K562 (cell line): ENCODE results near the gene RACK1. TPM values are rescaled to one million over a fixed set of nuclear protein-coding genes. Genes with fewer than 3 reads are reported as not detected.

Experiments used
- BCL6 ChIP-seq: fragments of 250-450 bp; sonication (Bioruptor Pico); IDR thresholded peaks from 2 replicates; pipeline ENCODE4 v1.4.0; 2020
- CUX1 ChIP-seq: fragments of 200-800 bp; sonication (Bioruptor generic); IDR thresholded peaks from 2 replicates; pipeline ENCODE4 v1.6.1; 2016; ENCODE audit warnings: missing genetic modification characterization, missing compliant biosample characterization
- EP400 ChIP-seq: fragments of 450-650 bp; IDR thresholded peaks from 2 replicates; pipeline ENCODE4 v1.6.1; 2017; ENCODE audit warnings: antibody characterized with exemption, mild to moderate bottlenecking, moderate library complexity
- HINFP ChIP-seq: fragments of 450-650 bp; conservative IDR thresholded peaks from 2 replicates; pipeline ENCODE4 v1.6.1; 2016; ENCODE audit warnings: missing genetic modification characterization, low read depth, mild to moderate bottlenecking, control low read depth, missing compliant biosample characterization
- HMGN3 ChIP-seq: IDR thresholded peaks from 2 replicates; pipeline ENCODE4 v1.6.1; 2011; ENCODE audit warnings: borderline replicate concordance, low read depth, mild to moderate bottlenecking, mixed read lengths, low read length; ENCODE audit not compliant: insufficient read length; ENCODE audit errors: extremely low read depth
- KHSRP ChIP-seq: fragments of 450-650 bp; IDR thresholded peaks from 2 replicates; pipeline ENCODE4 v1.6.1; 2017
- MEIS2 ChIP-seq: fragments of 450-650 bp; IDR thresholded peaks from 2 replicates; pipeline ENCODE4 v1.6.1; 2014; ENCODE audit warnings: mild to moderate bottlenecking; ENCODE audit not compliant: partially characterized antibody
- NCOA6 ChIP-seq: fragments of 450-650 bp; IDR thresholded peaks from 2 replicates; pipeline ENCODE4 v1.6.1; 2017; ENCODE audit warnings: mild to moderate bottlenecking
- NFIX ChIP-seq: fragments of 250-450 bp; sonication (Bioruptor Pico); IDR thresholded peaks from 2 replicates; pipeline ENCODE4 v1.4.0; 2020; ENCODE audit warnings: low read depth, mild to moderate bottlenecking, moderate library complexity
- RBM34 ChIP-seq: fragments of 200-400 bp; formaldehyde crosslinking; IDR thresholded peaks from 2 replicates; pipeline ENCODE4 v1.6.1; 2018; ENCODE audit warnings: low read length, borderline replicate concordance; ENCODE audit not compliant: insufficient read depth
- SPI1 ChIP-seq: IDR thresholded peaks from 2 replicates; pipeline ENCODE4 v1.6.1; 2011; ENCODE audit warnings: low read depth, low read length, control low read depth, borderline replicate concordance
- TCFL5 ChIP-seq: fragments of 250-450 bp; sonication (Bioruptor Pico); conservative IDR thresholded peaks from 2 replicates; pipeline ENCODE4 v1.6.1; 2021; ENCODE audit warnings: mild to moderate bottlenecking, moderate library complexity, matching md5 sums
- THRB ChIP-seq: fragments of 450-650 bp; formaldehyde crosslinking; conservative IDR thresholded peaks from 2 replicates; pipeline ENCODE4 v1.4.0; 2022; ENCODE audit warnings: mild to moderate bottlenecking, missing genetic modification characterization
- ZFP36 ChIP-seq: fragments of 150-350 bp; IDR thresholded peaks from 2 replicates; pipeline ENCODE4 v1.6.1; 2018; ENCODE audit warnings: low read length, low read depth; ENCODE audit not compliant: partially characterized antibody
- ZNF644 ChIP-seq: fragments of 200-800 bp; sonication (Bioruptor generic); IDR thresholded peaks from 2 replicates; pipeline ENCODE4 v1.6.1; 2016; ENCODE audit warnings: low read depth, missing genetic modification characterization, missing compliant biosample characterization
- ZNF766 ChIP-seq: fragments of 200-800 bp; sonication (Bioruptor generic); conservative IDR thresholded peaks from 2 replicates; pipeline ENCODE4 v1.6.1; 2016; ENCODE audit warnings: missing genetic modification characterization, missing compliant biosample characterization
- ZSCAN29 ChIP-seq: fragments of 450-650 bp; IDR thresholded peaks from 2 replicates; pipeline ENCODE4 v1.6.1; 2017
- polyA plus RNA-seq, 8 experiments: library from polyadenylated mRNA; depleted of rRNA in 4 of 8; stranded (reverse) in 5 of 8; unstranded in 3 of 8; fragments of >200 nt; fragmentation: Nextera tagmentation in 2 of 8; fragmentation: Illumina TruSeq in 1 of 8; extraction: Ambion mirVana in 2 of 8; extraction: Trizol in 1 of 8; gene quantifications; 2 replicates each; pipeline versions ENCODE4 v1.2.1 to v1.2.3, GENCODE V29; 2011 to 2014; ENCODE audit warnings: inconsistent platforms in 1 of 8, missing spikeins in 1 of 8
- total RNA-seq, 7 experiments: library from RNA; depleted of rRNA in 6 of 7; stranded (reverse); fragments of >200 nt in 6 of 7; fragmentation: Illumina TruSeq in 2 of 7; extraction: Trizol in 2 of 7; gene quantifications; 2 replicates each; pipeline versions ENCODE4 v1.2.1 to v1.2.3, GENCODE V29; 2011 to 2021; ENCODE audit warnings: low replicate concordance in 1 of 7

Gene RACK1
- total and polyA plus RNA-seq, 9 of the 15 experiments (the other 6 are each of a cell fraction or from before 2014, with no cell fraction given), result 2,303 to 5,311 (median 3,833) TPM

- TF ChIP-seq ZNF644 (tag) (no peak), BCL6 (CRISPR knock-in tag) (no peak), KHSRP (no peak), NCOA6 (no peak), CUX1 (CRISPR knock-in tag) (no peak), THRB (CRISPR knock-in tag) (no peak), HINFP (tag) (no peak), SPI1 (no peak), TCFL5 (CRISPR knock-in tag) (no peak), ZFP36 (no peak), EP400 (no peak), MEIS2 (no peak), NFIX (CRISPR knock-in tag) (no peak), RBM34 (no peak), ZSCAN29 (peak; percentile 81; the same call in 1 of the 2 replicates), HMGN3 (no peak), ZNF766 (CRISPR knock-in tag) (no peak)
Observed at GRCh38 chr5:181259974-181260719, 16.4 kb upstream of the RACK1 start (continued).
